ENCODE measurements around the gene DSC1.
"Not testable (repeated sequence)": the region's sequence is repeated elsewhere in the genome, so short reads cannot be mapped to it uniquely, and the experiment has no call there.

The DSC1 gene

DNA sequence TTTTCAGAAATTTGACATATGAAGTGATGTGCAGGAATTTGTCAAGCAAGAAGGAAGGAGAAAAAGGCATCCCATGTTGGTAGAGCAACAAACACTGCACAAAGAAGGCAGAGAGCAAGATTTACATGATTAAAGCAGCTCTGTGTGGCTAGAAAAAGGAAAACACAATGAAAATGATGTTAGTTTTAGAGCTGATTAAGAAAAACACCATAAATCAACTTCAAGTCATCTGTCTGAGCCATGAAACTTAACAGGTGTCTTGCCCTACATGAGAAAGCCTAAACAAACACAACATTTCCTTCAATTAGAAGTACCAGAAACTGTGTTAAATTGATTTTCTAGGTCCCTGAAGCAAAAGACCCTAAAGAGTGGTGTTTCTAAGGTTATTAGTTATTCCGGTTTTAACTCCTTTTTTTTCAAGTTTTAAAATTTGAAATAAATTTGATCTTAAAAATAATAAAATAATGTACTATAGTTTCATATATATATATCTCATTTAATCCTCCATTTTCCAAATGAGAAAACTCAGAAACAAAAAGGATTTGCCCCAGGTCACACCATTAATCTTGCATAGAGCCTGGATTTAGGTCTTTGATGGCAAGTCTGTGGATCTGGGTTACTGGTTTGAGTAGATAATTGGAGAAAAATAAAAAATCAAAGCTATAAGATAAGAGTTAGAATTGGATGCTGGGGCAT is 8.6 kb upstream of the DSC1 start:
- DNase-seq (ENCODE audit: low read depth) = no peak

GRCh38 chr18:31170335-31170734 is 7.7 kb upstream of the DSC1 start:
- no peak for DNase-seq (ENCODE audit: low read depth)

DNA sequence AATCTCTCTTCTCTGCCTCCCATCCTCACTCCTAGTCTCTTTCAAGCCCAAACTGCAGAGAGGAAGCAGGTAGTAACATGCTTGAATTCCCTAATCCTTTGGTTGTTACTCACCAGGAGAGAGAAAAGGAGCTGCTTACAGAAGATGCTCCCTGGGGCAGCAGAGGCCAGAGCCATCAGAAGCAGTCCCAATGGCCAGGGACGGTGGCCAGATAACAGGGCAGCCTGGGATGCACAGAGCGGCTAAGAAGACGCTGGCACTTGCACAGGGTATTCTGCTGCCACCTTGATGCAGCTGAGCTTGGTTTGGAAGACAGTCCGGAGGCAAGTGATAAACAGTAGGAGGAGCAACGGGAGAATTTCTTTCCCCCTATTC is 250 bp downstream of the DSC1 start:
- DNase-seq (ENCODE audit: low read depth) = no peak

DNA sequence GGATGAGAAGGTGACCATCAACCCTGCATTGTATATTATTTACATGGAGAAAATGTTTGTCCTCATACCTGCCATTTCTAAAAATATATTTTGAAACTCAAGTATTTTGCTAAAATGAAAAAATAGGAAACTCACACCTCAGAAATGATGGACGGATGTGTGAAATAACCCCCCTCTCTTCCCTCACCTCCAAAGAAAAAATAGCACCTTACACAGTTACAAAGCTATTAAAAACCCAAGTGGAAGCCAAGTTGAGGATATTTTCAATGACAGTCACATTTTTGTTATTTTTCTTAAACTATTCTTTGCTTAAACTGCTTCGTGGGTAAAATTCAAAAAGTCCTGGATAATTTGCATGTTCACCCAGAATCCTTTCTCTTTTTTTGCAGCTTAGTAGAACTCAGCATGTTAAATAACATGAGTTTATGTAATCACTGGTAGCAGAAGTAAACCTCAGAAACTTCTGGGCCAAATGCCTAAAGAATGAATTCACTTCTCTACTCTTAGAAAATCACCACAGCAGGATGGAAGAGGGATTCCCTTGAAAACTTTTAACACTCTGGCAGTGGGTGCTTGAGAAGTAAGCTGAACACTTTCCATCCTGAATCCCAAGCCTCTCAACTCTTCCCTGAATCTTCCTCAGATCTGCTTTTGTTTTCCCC is 768 bp downstream of the DSC1 start:
- no peak for DNase-seq (ENCODE audit: low read depth)

DNA sequence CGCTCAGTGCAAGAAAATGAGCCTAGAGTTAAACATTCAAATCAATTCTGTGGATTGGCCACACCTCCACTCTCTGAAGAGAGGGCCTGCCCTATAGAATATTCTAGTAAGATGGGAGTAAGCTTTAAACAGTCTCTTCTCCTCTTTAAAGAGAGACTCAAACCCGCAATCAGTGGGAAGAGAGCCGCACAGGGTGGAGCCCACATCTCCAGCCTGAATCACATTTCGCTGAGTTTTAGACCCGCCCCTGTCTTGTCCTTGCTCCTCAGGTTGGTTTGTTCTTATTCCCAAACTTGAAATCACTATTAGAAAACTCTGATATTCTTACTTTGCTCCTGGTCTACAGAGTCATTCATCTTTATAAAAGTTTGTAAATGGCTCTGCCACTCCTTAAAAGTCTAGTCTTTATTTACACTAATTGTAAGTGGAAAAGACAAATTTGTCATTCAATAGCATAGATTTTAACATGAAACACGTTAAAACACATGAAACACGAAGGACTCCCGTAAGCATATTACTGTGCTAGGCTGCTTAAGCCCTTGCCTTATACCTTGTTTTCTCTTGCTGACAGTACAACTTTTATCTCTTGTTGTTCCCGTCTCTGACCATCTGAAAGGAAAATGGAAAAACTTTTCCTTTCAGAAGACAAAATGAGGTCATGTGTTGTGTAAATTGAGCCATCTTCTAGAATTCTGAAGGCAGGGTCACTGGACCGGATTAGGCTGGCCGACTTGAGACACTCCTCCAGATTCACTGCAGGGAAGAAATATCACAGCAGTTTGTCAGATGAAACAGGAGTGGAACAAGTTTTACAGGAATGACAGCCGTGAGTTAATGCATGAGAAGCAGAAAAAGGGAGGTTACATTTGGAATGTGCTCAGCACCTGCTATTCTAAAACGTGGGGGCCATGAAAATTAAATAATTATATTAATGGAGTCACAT is 5.6 kb downstream of the DSC1 start:
- no peak for DNase-seq (ENCODE audit: low read depth)

GRCh38 chr18:31155498-31155897 is 7.2 kb downstream of the DSC1 start:
- DNase-seq (ENCODE audit: low read depth) = no peak

GRCh38 chr18:31154181-31154580 is 8.5 kb downstream of the DSC1 start:
- no peak for DNase-seq (ENCODE audit: low read depth)

GRCh38 chr18:31149351-31149750 is 13.3 kb downstream of the DSC1 start:
- DNase-seq (ENCODE audit: low read depth) = no peak

- no peak for DNase-seq (ENCODE audit: low read depth)
Measured at GRCh38 chr18:31148600-31148999, 14.1 kb downstream of the DSC1 start.

DNA sequence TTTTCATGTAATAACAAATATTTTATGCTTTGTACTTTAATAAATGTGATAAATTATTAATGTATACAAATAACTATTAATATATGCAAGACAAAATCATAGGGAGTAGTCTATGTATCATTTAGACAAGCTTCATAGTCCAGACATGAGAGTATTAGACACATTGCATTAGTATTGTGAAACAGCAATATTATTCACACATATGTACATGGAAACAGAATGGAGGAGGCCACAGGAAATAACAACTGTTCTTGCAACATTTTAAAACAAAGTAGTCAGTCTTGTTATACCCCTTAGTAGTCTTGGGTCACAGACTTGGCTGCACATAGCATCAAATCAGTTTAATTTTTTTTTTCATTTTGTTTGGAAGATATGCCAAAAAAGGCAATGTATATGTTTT is 15.8 kb downstream of the DSC1 start:
- DNase-seq (ENCODE audit: low read depth) = no peak

GRCh38 chr18:31143025-31143424 is 19.6 kb downstream of the DSC1 start:
- DNase-seq (ENCODE audit: low read depth) = no peak

GRCh38 chr18:31138709-31139108 is 23.9 kb downstream of the DSC1 start:
- DNase-seq (ENCODE audit: low read depth) = no peak

DNA sequence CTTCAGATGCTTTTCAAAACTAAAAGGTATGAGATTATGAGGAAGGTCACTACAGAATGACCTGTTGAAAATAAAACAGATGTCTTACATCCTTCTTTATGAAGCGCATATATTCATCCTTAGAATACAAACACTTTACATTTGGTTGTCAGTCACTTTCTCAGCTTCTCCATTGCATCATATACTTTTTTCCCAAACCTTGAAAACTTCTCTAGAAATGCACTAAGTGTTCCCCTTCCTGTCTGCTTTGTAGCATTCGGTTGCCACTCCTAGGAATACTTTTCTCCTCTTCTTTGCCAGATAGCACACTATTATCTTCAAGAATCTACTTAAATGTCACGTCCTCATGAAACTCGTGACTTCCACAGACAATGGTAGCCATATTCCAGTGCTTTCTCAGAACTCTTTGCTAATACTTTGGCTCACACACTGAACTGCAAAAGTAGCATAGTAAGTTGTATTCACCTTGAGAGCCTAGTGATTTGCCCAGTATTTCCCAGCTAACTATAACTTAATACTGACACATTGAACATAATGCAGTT is 27.6 kb downstream of the DSC1 start:
- DNase-seq (ENCODE audit: low read depth) = no peak

- no peak for DNase-seq (ENCODE audit: low read depth)
Measured at GRCh38 chr18:31129398-31130115, 33.1 kb downstream of the DSC1 start.

DNA sequence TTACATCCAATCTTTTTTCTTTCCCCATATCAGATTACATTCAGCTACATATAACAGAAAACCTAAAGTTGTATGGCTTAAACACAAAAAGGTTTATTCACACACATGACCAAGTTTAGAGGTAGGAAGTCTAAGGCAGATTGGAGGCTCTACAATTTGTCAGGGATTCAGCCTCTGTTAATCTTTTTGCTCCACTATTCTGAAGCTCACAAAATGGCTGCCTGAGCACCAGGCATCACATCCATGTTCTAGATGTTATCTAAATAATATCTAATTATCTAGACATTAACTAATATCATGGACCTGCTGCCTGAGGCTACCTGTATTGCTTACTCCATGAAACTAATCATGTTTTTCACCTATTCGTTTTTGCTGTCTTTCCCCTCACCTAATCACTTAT is 36.8 kb downstream of the DSC1 start:
- DNase-seq (ENCODE audit: low read depth) = no peak

GRCh38 chr18:31123125-31123524 is 39.5 kb downstream of the DSC1 start:
- DNase-seq (ENCODE audit: low read depth) = not testable (repeated sequence)

- DNase-seq (ENCODE audit: low read depth) = no peak
Measured at GRCh38 chr18:31120594-31120993, 42.1 kb downstream of the DSC1 start.

DNA sequence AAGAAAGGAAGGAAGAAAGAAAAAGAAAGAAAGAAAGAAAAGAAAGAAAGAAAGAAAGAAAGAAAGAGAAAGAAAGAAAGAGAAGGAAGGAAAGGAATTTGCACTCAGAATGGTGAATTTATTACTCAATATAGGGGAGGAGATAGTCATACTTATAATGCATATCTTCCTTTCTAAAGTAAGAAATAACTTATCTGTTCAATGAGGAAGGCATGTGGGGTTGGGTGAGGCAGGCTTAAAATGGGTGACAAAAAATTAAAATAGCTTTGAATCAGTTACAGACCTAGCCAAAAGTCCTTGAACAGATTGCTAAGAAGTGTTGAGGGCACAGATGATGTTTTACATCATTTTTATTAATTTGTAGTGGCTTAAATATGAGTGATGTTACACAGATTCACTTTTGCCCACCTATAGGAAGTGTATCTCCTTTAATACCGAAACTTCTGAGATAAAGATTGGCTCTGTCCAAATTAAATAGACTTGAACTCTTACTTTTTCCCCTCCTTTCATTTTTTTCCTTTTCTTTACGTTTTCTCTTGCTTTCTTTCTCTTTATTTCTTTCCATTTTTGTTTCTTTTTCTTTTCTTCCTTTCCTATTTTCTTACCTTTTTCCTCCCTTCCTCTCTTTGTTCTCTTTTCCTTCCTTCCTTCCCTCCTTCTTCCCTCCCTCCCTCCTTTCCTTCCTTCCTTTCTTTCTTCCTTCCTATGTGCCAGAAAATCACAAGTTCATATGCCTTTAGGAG is 45.6 kb downstream of the DSC1 start:
- DNase-seq (ENCODE audit: low read depth) = no peak

- no peak for DNase-seq (ENCODE audit: low read depth)
Measured at GRCh38 chr18:31112804-31113203, 49.9 kb downstream of the DSC1 start.

DNA sequence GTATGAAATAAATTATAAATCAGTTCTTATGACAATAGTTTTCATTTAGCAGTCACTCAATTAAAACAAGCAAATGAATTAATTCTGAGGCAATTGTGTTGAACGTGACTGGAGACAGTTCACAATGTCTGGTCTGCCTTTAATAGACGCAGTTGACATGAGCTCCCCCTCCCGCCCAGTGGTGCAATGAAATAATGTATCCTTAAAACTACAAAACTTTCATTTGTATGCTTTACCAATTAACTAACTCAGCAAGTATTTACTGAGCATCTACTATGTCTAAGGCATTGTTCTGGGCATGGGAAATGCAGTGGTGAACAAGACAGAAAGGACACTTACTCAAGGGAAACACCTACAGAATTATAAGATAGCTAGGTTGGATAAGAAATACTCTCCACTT is 56.9 kb downstream of the DSC1 start:
- no peak for DNase-seq (ENCODE audit: low read depth)

GRCh38 chr18:31104444-31104843 is 58.2 kb downstream of the DSC1 start:
- no peak for DNase-seq (ENCODE audit: low read depth)
